Stimulated activated CD4-positive, alpha-beta T cell treated with anti-CD3 and anti-CD28 coated beads, TNF-alpha, amount 100 ng/mL, for 4 hours (primary cell): Measurements from ENCODE around the gene CLPX.
"Not testable (repeated sequence)": the region's sequence is repeated elsewhere in the genome, so short reads cannot be mapped to it uniquely, and the experiment has no call there.

Source experiments
- DNase-seq, 3 experiments: peaks; one replicate each; pipeline ENCODE4 v3.0.0-alpha.2; 2020; ENCODE audit warnings: low read depth in 3 of 3

Gene CLPX

GRCh38 chr15:65184868-65185717, at the start of gene CLPX:
TSS of gene CLPX (minus strand) at chr15:65185342. CDS start at chr15:65185153, 189 bp downstream.
- DNase-seq, result peak; percentile 79 to 85 (median 85)

- DNase-seq, result no peak
Measured at GRCh38 chr15:65233696-65234095, 48.6 kb upstream of the CLPX start.

- no peak for DNase-seq
Measured at GRCh38 chr15:65232520-65232919, 47.4 kb upstream of the CLPX start.

GRCh38 chr15:65231306-65231705, 46.2 kb upstream of the CLPX start:
- no peak for DNase-seq

DNA sequence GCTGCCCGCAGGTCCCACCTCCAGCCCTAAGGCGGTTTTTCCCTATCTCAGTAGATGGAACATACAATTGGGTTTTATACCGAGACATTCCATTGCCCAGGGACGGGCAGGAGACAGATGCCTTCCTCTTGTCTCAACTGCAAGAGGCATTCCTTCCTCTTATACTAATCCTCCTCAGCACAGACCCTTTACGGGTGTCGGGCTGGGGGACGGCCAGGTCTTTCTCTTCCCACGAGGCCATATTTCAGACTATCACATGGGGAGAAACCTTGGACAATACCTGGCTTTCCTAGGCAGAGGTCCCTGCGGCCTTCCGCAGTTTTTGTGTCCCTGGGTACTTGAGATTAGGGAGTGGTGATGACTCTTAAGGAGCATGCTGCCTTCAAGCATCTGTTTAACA, 41.8 kb upstream of the CLPX start:
- not testable (repeated sequence) for DNase-seq

- no peak for DNase-seq
Measured at GRCh38 chr15:65226221-65226620, 41.1 kb upstream of the CLPX start.

- no peak for DNase-seq
Measured at GRCh38 chr15:65223996-65224395, 38.9 kb upstream of the CLPX start.

- DNase-seq, result no peak
Measured at GRCh38 chr15:65222891-65223290, 37.7 kb upstream of the CLPX start.

DNA sequence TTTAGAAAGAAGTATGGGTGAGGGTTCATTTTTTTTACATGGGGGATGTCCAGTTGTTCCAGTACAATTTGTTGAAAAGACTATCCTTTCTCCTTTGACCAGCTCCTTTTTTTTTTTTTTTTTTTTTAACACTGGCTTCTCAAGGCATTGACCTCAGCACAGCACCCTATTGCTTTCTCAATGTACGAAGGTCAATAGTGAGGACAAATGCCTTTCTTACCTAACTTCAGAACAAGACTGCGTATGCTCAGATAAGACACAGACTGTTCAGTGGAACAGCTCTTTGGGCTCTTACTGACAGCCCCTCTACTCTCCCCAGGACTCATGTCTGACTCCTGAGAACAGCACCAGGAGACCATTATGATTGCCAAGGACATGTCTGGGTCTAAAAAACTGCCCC, 36.6 kb upstream of the CLPX start:
- no peak for DNase-seq

DNA sequence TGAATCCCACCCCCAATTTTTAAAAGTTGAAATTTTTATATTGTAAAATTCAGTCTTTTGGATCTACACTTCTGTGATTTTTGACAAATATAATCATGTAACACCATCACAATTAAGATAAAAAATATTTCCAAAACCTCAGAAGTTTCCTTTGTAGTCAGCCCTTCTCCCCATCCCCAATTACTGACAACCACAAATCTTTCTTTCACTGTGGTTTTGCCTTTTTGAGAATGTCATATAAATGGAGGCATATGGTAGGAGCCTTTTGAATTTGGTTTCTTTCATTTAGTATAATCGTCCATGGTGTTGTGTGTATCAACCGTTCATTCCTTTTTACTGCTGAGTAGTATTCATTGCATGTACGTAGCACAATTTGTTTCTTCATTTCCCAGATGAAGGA, 34.0 kb upstream of the CLPX start:
- no peak for DNase-seq

GRCh38 chr15:65217526-65218482, 32.7 kb upstream of the CLPX start:
- DNase-seq, result no peak

GRCh38 chr15:65215496-65215895, 30.4 kb upstream of the CLPX start:
- no peak for DNase-seq

- DNase-seq, result no peak
Measured at GRCh38 chr15:65214010-65214409, 28.9 kb upstream of the CLPX start.

GRCh38 chr15:65213241-65213640, 28.1 kb upstream of the CLPX start:
- DNase-seq, result no peak

DNA sequence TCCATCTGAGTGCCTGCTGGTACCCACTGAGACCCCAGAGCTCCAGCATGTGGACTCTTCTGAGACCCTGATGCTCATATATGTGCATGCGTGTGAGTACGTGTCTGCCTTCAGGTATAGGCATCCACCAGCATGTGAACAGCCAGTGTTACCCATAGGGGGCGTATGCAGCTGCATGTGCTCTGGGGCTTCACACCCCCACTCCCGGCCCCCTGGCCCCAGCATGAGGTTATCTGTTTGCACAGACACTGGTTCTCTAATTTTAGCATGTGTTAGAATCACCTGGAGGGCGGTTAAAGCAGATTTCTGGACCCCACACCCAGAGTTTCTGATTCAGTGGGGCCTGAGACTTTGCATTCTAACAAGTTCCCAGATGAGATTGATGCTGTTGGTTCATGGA, 27.0 kb upstream of the CLPX start:
- peak in 2 of 3 experiments; percentile 3 to 8 for DNase-seq

DNA sequence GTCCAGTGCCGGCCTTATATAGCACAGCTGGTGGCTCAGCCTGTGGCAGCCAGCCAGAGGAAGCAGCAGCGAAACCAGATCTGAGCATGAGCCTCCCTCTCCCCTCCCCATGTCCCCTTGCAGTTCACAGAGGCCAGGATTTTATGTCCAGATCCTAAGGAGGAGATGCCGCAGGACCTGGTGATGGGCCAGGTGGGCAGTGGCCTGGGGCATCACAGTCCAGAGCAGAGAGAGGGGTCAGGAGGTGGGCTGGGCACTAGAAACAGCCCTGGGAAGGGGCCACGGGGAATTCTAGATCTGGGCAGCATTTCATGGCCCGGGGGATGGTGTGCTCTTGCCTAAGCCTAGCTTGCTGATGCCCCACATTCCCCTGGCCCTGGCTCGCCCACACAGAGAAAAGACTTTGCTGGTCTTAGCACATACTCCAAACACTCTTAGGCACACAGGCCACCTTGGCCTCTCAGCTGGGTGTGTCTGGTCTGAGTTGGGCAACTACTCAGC, 26.4 kb upstream of the CLPX start:
- DNase-seq, result no peak

GRCh38 chr15:65210770-65211481, 25.8 kb upstream of the CLPX start, which contains the start of gene CILP:
TSS of gene CILP (minus strand) at chr15:65211473. CDS start at chr15:65209755, 1,718 bp downstream.
- DNase-seq, result no peak

DNA sequence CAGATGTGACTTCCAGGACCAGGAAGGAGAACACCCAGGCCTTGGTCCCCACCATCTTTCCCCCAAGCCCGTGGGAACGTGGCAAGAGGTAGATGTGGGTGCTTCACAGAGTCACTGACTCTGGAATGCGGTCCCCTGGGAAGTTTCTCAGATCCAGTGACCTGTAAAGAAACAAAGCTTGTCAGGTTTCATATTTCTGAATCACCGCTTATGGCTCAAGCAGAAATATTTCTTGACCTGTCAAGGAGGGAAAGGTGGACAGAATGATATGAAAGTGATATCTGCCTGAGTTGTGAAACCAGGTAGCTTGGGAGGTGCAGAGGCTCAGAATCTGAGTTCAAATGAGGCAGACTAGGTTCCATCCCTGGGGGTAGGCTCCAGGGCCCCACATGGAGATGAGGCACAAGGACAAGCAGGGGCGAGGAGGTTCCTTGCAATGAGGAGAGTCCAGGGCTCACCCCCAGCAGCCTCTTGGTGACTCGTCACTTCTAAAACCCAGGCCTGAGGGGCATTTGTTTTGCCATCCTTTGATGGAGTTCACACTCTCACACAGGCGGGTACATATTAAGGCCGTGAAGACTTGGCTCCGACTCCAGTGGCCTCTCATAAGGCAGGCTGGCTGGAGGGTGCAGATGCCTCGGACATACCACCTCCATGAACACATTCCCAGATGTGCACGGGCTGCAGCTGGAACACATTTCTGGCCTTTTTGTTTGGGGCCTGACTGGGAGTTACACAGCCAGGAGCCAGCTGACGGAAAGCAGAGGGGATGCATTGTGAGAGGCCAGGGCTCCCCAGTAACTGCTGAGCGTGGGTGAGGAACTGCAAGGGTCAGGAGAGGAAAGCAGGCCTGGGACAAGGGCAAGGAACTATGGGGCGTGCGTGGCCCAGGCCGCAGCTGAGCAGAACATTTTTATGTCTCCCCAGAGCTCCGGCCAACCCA, 24.8 kb upstream of the CLPX start:
- DNase-seq, result no peak

- DNase-seq, result no peak
Measured at GRCh38 chr15:65208647-65209046, 23.5 kb upstream of the CLPX start.

DNA sequence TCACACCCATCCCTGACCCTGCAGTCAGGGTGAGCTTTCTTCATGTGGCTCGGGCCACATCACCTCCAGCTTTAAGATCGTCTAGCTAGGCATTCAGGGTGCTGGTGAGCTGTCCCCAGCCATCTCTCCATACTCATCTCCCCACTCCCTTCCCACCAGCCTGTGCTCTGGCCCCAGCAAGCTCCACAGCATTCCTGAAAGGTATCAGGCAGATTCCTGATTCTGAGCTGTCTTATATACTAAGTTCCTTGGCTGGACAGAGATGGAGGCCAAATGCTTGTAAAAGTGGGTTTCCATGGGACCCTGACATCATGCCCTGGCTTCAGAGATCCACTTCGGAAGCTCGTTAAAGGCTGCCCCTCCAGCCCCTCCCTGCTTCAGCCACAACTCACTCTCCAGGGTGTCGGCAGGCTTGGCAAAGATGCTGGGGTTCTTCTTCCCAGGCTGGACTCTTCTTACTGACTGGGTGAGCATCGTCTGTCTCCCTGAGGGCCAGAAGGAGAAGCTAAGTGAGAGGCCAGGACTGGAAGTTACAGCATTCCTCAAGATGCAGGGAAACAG, 22.2 kb upstream of the CLPX start:
- no peak for DNase-seq
